PC-9 (cell line): ENCODE measurements around the gene CLASRP.

Experiments used
- CTCF ChIP-seq: fragments of 200-600 bp; sonication (generic); conservative IDR thresholded peaks from 2 replicates; pipeline ENCODE4 v1.6.1; 2017; ENCODE audit warnings: mixed run types, antibody characterized with exemption, mild to moderate bottlenecking, moderate library complexity
- EZH2 ChIP-seq: fragments of 200-600 bp; sonication (generic); IDR thresholded peaks from 2 replicates; pipeline ENCODE4 v1.8.0; 2017; ENCODE audit warnings: antibody characterized with exemption, low read depth

- TF ChIP-seq EZH2, result no peak
- no peak for TF ChIP-seq CTCF
Measured at GRCh38 chr19:45101806-45102205, 63.0 kb downstream of the CLASRP start.
